Ishikawa (cell line): Measurements from ENCODE around the gene ZBTB46.

Source experiments
- CEBPB ChIP-seq: IDR thresholded peaks from 2 replicates; pipeline ENCODE4 v1.6.1; 2012
- CREB1 ChIP-seq: IDR thresholded peaks from 2 replicates; pipeline ENCODE4 v1.6.1; 2012; ENCODE audit warnings: low read depth
- EGR1 ChIP-seq: IDR thresholded peaks from 2 replicates; pipeline ENCODE4 v1.6.1; 2012
- EP300 ChIP-seq: IDR thresholded peaks from 2 replicates; pipeline ENCODE4 v1.6.1; 2012; ENCODE audit warnings: borderline replicate concordance
- FOXM1 ChIP-seq: IDR thresholded peaks from 2 replicates; pipeline ENCODE4 v1.6.1; 2012; ENCODE audit warnings: low read depth, borderline replicate concordance
- NFIC ChIP-seq: IDR thresholded peaks from 2 replicates; pipeline ENCODE4 v1.6.1; 2012
- RAD21 ChIP-seq: IDR thresholded peaks from 2 replicates; pipeline ENCODE4 v1.6.1; 2012; ENCODE audit warnings: low read depth
- REST ChIP-seq: IDR thresholded peaks from 2 replicates; pipeline ENCODE4 v1.6.1; 2012; ENCODE audit warnings: low read depth, mild to moderate bottlenecking
- TAF1 ChIP-seq: IDR thresholded peaks from 2 replicates; pipeline ENCODE4 v1.6.1; 2012; ENCODE audit warnings: low read depth, mild to moderate bottlenecking
- TCF12 ChIP-seq: IDR thresholded peaks from 2 replicates; pipeline ENCODE4 v1.6.1; 2012; ENCODE audit warnings: low read depth
- TEAD4 ChIP-seq: IDR thresholded peaks from 2 replicates; pipeline ENCODE4 v1.6.1; 2012
- USF1 ChIP-seq: IDR thresholded peaks from 2 replicates; pipeline ENCODE4 v1.6.1; 2012
- YY1 ChIP-seq: IDR thresholded peaks from 2 replicates; pipeline ENCODE4 v1.6.1; 2012; ENCODE audit warnings: low read depth
- ZBTB7A ChIP-seq: IDR thresholded peaks from 2 replicates; pipeline ENCODE4 v1.6.1; 2012; ENCODE audit warnings: low read depth
- TF ChIP-seq, protein P1 (sequence below): IDR thresholded peaks from 2 replicates; pipeline ENCODE4 v1.6.1; 2012

ZBTB46 gene

DNA sequence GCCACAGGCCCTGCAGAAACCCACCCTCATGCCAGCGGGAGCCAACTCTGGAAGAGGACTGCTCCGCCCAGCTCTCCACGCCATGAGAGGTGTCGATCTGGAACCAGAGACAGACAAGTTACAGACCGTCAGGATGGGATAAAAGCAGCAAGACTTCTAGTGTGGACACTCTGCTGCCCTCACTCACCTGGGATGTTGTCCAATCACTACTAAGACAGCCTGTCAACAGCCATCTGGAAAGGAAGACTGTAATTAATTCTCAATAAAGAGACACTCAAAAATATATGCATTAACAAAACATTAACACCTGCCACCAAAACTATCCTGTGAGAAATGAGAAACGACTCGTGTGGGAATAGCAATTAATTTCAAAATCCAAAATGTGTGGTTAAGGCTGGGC is 63.2 kb downstream of the ZBTB46 start:
- TF ChIP-seq ZBTB7A (no peak), RAD21 (no peak), CREB1 (no peak), TEAD4 (no peak), NFIC (no peak), FOXM1 (no peak), REST (no peak), TAF1 (no peak)

GRCh38 chr20:63767456-63767855 is 63.6 kb downstream of the ZBTB46 start:
- TF ChIP-seq YY1 (no peak), NFIC (no peak), USF1 (no peak), EP300 (no peak), EGR1 (no peak), FOXM1 (no peak), CEBPB (no peak), TEAD4 (no peak), TCF12 (no peak), RAD21 (no peak)
- TF ChIP-seq, protein P1, sequence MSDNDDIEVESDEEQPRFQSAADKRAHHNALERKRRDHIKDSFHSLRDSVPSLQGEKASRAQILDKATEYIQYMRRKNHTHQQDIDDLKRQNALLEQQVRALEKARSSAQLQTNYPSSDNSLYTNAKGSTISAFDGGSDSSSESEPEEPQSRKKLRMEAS = no peak

DNA sequence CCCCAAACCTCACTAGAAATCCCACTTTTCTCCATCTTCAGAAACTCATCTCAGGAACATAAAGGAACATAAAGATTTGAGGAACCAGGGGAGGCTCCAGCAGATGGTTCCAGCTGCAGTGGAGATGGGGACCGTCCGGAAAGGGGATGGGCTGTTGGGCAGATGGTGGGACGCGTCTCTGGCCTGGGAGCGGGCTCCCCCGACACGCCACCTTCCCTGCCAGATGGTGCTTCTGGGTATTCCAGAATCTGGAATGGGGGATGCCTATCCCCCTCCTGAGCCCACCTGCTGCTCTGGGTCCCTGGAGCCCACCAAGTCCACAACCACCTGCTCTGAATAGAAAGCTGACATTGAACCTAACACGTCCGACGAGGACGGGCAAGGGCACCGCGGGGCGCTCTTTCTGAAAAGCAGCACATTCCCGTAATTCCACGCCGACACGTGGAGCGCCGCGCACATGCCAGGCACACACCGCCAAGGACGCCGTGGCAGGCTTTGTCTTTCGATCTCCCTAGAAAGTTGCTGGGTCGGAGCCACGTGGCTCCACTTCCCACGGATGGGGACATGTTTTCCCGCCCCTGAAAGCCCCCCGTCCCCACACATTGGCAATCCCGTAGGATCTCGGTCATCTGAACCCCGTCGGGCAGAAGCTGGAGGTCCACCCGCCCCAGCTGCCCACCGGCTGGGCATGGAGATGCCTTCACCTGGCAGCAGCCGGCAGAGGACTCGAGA is 64.2 kb downstream of the ZBTB46 start:
- TF ChIP-seq YY1 (no peak), TEAD4 (no peak), RAD21 (no peak), REST (no peak), ZBTB7A (no peak), TCF12 (no peak), CEBPB (no peak), USF1 (no peak), EP300 (no peak), TAF1 (no peak), CREB1 (no peak), FOXM1 (no peak), NFIC (no peak), EGR1 (no peak)
- TF ChIP-seq, protein P1 = no peak

DNA sequence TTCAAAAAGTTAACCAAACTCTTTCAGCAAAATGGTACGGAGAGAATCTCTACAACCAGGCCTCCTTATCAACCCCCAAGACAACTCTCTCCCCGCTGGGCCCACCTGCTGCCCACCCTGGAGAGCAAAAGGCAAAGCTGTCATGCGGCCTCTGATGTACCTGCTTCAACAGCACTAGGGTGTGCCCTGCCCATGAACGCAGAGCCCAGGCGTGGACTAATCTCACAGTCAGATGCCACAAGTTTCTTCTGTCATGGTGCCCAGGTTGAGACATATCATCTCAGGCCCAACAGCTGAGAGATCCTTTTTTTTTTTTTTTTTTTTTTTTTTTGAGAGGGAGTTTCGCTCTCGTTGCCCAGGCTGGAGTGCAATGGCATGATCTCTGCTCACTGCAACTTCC is 65.2 kb downstream of the ZBTB46 start:
- TF ChIP-seq YY1 = no peak
- TF ChIP-seq RAD21 = no peak
- TF ChIP-seq, protein P1 = no peak
- TF ChIP-seq REST = no peak
- TF ChIP-seq CREB1 = no peak
- no peak for TF ChIP-seq TEAD4
- no peak for TF ChIP-seq ZBTB7A
- TF ChIP-seq EP300 = no peak
